Spleen (tissue), 11 donors: Measurements from ENCODE around the gene ZNF862. TPM values are rescaled to one million over a fixed set of nuclear protein-coding genes. Genes with fewer than 3 reads are reported as not detected.

Experiments
- DNase-seq: peaks from one replicate; pipeline ENCODE4 v3.0.0-alpha.2; 2020
- H3K27ac ChIP-seq, 8 donors: fragments of 200-600 bp; sonication (generic) in 7 of 8; 1 replicate in 4 of 8; 2 replicates in 4 of 8; pipeline versions ENCODE4 v1.5.0 to v1.8.0; 2016 to 2021; ENCODE audit warnings: inconsistent platforms in 4 of 8, mild to moderate bottlenecking in 4 of 8, moderate library complexity in 1 of 8
- H3K27me3 ChIP-seq, 7 donors: fragments of 200-600 bp; sonication (generic) in 6 of 7; replicated peaks in 1 of 7; 1 replicate in 4 of 7; 2 replicates in 3 of 7; pipeline versions ENCODE4 v1.5.0 to v1.8.0; 2016 to 2021; ENCODE audit warnings: inconsistent platforms in 3 of 7, mild to moderate bottlenecking in 1 of 7
- H3K36me3 ChIP-seq, 6 donors: fragments of 200-600 bp; sonication (generic) in 5 of 6; 1 replicate in 4 of 6; 2 replicates in 2 of 6; pipeline versions ENCODE4 v1.5.0 to v1.8.0; 2016 to 2021; ENCODE audit warnings: inconsistent platforms in 2 of 6
- H3K4me1 ChIP-seq, 6 donors: fragments of 200-600 bp; sonication (generic) in 5 of 6; 1 replicate in 3 of 6; 2 replicates in 3 of 6; pipeline versions ENCODE4 v1.5.0 to v1.8.0; 2016 to 2021; ENCODE audit warnings: inconsistent platforms in 3 of 6
- H3K4me3 ChIP-seq, 8 donors: fragments of 200-600 bp; sonication (generic) in 7 of 8; 1 replicate in 4 of 8; 2 replicates in 4 of 8; pipeline versions ENCODE4 v1.5.0 to v1.8.0; 2016 to 2021; ENCODE audit warnings: inconsistent platforms in 4 of 8, mild to moderate bottlenecking in 4 of 8, moderate library complexity in 2 of 8
- H3K9me3 ChIP-seq, 8 donors: fragments of 200-600 bp; sonication (generic) in 7 of 8; 1 replicate in 4 of 8; 2 replicates in 4 of 8; pipeline versions ENCODE4 v1.5.0 to v1.8.0; 2016 to 2021; ENCODE audit warnings: inconsistent platforms in 4 of 8
- POLR2A ChIP-seq, 3 donors: fragments of 450-650 bp; IDR thresholded peaks; one replicate each; pipeline ENCODE4 v1.5.1; 2017; ENCODE audit warnings: antibody characterized with exemption in 3 of 3, mild to moderate bottlenecking in 1 of 3
- POLR2AphosphoS5 ChIP-seq, 3 donors: sonication (generic); formaldehyde crosslinking; IDR thresholded peaks; one replicate each; pipeline ENCODE4 v1.5.1; 2017; ENCODE audit warnings: antibody characterized with exemption in 3 of 3
- WGBS, 5 donors: extraction: QIAGEN DNeasy Blood & Tissue Kit in 3 of 5; methylation state at CpG; one replicate each; pipeline versions ENCODE4 v1.1.5 to v1.1.7; 2013 to 2018; 5-methylcytosine and 5-hydroxymethylcytosine counted together
- intact Hi-C: fragments of 100-400 bp; cut with DNase I; formaldehyde crosslinking; loops from one replicate; pipeline ENCODE4 v1.15.0; 2023; ENCODE audit warnings: low total_unique reads
- polyA plus RNA-seq, 3 donors: library from polyadenylated mRNA; stranded (reverse); fragments of 200-250 nt; gene quantifications; one replicate each; pipeline ENCODE4 v1.2.1, GENCODE V29; 2013
- total RNA-seq, 7 donors: library from RNA; depleted of rRNA in 3 of 7; stranded (reverse); fragments of >200 nt in 3 of 7; fragmentation: NEBNext Ultra II Directional in 4 of 7; extraction: Animal tissue kit (Norgen Biotek cat#: 25700) in 4 of 7; gene quantifications; one replicate each; pipeline versions ENCODE4 v1.1.0 to v1.2.1, GENCODE V29; 2016 to 2021
- TF ChIP-seq, protein P1 (sequence below), 11 experiments: fragments of 200-600 bp in 7 of 11; fragments of 450-650 bp in 4 of 11; sonication (generic) in 4 of 11; IDR thresholded peaks in 8 of 11; conservative IDR thresholded peaks in 3 of 11; 1 replicate in 7 of 11; 2 replicates in 4 of 11; pipeline versions ENCODE4 v1.4.0 to v1.8.0; 2016 to 2021; ENCODE audit warnings: antibody characterized with exemption in 11 of 11, inconsistent platforms in 4 of 11, mild to moderate bottlenecking in 1 of 11
- donor health status: healthy with polysubstance abuse.
- donor health status: DM: no; HTN: no; CAD: no; lungs with moderate emphysema.
- donor health status: DM: no; HTN: no; CAD: no.
- donor health status: Bipolar disorder and iron deficiency.
- donor health status: healthy.
- donor health status: DM: no; HTN: no; CAD: no.
- donor health status: DM: yes; HTN: yes; CAD: no.

ZNF862 gene
- total and polyA plus RNA-seq, 10 donors = 4.4 to 39.8 (median 25.4) TPM

DNA sequence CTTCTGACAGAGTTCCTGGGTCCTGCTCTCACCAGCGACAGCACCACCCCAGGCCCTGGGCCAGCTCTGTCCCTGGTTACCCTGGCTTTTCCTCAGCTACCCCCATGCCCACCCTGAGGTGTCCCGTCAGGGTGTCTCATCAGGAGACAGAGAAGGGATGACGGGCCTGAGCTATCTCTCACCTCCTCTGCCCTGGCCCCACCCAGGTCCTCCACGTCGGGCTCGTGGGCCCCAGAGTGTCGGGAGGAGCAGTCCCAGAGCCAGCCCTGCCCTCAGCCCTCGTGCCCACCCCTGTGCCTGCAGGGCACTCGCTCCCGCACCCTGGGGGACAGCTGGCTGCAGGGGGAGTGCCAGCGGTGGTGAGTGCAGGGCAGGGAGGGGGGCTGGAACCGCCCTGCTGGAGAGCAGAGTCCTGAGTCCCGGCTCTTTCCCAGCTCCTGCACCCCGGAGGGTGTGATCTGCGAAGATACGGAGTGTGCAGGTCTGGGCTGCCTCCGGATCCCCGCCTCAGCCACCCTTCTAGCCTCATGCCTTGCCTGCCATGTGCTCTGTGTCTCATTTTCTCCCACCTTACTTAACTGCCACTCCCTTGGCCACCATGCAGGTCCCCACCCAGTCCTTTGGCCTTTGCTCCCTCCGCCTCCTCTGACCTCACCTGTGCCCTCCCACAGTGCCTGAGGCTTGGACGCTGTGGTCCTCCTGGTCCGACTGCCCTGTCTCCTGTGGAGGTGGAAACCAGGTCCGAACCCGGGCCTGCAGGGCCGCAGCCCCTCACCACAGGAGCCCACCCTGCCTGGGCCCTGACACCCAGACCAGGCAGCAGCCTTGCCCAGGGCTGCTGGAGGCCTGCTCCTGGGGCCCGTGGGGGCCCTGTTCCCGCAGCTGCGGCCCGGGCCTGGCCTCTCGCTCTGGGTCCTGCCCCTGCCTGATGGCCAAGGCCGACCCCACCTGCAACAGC is 16.7 kb upstream of the ZNF862 start:
- intact Hi-C loops = no loop called here

DNA sequence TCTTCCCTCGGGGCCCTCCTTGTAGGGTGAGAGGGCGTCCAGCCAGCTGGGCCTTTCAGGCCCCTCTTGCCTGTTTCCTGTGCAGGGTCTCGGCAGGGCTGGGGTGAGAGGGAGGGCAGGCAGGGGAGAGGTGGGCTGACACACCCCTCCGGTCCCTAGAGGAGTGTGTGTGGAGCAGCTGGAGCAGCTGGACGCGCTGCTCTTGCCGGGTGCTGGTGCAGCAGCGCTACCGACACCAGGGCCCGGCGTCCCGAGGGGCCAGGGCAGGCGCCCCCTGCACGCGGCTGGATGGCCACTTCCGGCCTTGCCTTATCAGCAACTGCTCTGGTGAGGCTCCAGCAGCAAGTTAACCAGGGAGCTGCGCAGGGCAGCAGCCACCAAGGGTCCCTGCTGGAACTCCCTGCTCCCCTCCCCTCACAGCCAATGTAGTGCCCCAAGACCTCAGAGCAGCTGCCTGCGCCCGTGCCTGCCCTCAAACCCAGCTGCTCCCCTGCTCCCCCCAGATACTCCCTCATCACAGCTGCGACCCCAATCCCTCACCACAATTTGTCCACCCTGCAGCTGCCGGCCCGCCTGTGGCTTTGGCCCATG is 15.7 kb upstream of the ZNF862 start:
- Histone ChIP-seq H3K9me3 (no peaks in the 10 kb centered on the region), H3K4me1 (no peaks in the 10 kb centered on the region), H3K27me3 (peaks cover 0 to 5% (median 0%) of the 10 kb centered on the region in 7 donors), H3K36me3 (no peaks in the 10 kb centered on the region), H3K27ac (no peak overlapping the region), H3K4me3 (no peak overlapping the region)
- intact Hi-C loops = no loop called here
- DNase-seq = peak; percentile 47
- TF ChIP-seq POLR2AphosphoS5 (IDR thresholded peaks at IDR 0.05) (no peak), POLR2A (IDR thresholded peaks at IDR 0.05) (no peak)
- TF ChIP-seq, protein P1, sequence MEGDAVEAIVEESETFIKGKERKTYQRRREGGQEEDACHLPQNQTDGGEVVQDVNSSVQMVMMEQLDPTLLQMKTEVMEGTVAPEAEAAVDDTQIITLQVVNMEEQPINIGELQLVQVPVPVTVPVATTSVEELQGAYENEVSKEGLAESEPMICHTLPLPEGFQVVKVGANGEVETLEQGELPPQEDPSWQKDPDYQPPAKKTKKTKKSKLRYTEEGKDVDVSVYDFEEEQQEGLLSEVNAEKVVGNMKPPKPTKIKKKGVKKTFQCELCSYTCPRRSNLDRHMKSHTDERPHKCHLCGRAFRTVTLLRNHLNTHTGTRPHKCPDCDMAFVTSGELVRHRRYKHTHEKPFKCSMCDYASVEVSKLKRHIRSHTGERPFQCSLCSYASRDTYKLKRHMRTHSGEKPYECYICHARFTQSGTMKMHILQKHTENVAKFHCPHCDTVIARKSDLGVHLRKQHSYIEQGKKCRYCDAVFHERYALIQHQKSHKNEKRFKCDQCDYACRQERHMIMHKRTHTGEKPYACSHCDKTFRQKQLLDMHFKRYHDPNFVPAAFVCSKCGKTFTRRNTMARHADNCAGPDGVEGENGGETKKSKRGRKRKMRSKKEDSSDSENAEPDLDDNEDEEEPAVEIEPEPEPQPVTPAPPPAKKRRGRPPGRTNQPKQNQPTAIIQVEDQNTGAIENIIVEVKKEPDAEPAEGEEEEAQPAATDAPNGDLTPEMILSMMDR (IDR thresholded peaks at IDR 0.05 in 8 of 11, conservative IDR thresholded peaks at IDR 0.05 in 3 of 11) = no peak
- 39 to 60% (median 54%) methylated on average over 10 to 22 of the region's 22 CpGs for WGBS, 5 donors

More for the DNA sequence above, 16.7 kb upstream of the ZNF862 start:
- Histone ChIP-seq H3K9me3 (no peaks in the 10 kb centered on the region), H3K36me3 (no peaks in the 10 kb centered on the region), H3K4me3 (no peak overlapping the region), H3K27me3 (peaks cover 0 to 5% (median 0%) of the 10 kb centered on the region in 7 donors), H3K4me1 (no peaks in the 10 kb centered on the region), H3K27ac (no peak overlapping the region)
- peak; percentile 72 for DNase-seq
- 85 to 94% (median 90%) methylated on average over 24 to 30 of the region's 30 CpGs for WGBS, 5 donors
- TF ChIP-seq, protein P1 (IDR thresholded peaks at IDR 0.05 in 8 of 11, conservative IDR thresholded peaks at IDR 0.05 in 3 of 11) = no peak
- TF ChIP-seq POLR2A (IDR thresholded peaks at IDR 0.05) = no peak
- no peak for TF ChIP-seq POLR2AphosphoS5 (IDR thresholded peaks at IDR 0.05)

DNA sequence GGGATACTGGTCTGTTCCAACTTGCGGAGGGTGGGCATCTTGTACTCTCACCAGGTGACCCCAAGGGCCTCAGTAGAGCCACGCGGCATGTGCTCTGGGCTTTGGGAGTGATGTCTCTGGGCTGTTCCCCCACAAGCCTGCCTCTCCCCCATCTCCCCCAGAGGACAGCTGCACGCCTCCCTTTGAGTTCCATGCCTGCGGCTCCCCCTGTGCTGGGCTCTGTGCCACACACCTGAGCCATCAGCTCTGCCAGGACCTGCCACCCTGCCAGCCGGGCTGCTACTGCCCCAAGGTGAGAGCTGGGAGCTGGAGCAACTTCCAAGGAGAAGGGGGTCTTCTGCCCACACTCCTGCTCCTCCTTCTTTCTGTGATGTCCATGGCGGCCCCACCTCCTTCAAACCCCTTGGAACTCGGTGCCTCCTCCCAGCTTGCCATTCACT is 15.0 kb upstream of the ZNF862 start:
- TF ChIP-seq POLR2A (IDR thresholded peaks at IDR 0.05) (no peak), POLR2AphosphoS5 (IDR thresholded peaks at IDR 0.05) (no peak)
- TF ChIP-seq, protein P1 (IDR thresholded peaks at IDR 0.05 in 8 of 11, conservative IDR thresholded peaks at IDR 0.05 in 3 of 11) = no peak
- no peaks in the 10 kb centered on the region for H3K36me3 ChIP-seq
- no peak overlapping the region for H3K4me3 ChIP-seq
- WGBS, 5 donors = 88 to 96% (median 93%) methylated on average over 7 to 8 of the region's 8 CpGs
- H3K4me1 ChIP-seq = no peaks in the 10 kb centered on the region
- intact Hi-C loops = no loop called here
- H3K27ac ChIP-seq = no peak overlapping the region
- H3K9me3 ChIP-seq = no peaks in the 10 kb centered on the region
- DNase-seq = peak; percentile 69
- peaks cover 0 to 5% (median 0%) of the 10 kb centered on the region in 7 donors for H3K27me3 ChIP-seq
